GM12874 (cell line): ENCODE data around the gene GIPC1.

Experiments
- TF ChIP-seq, protein P1 (sequence below): IDR thresholded peaks from 2 replicates; pipeline ENCODE4 v1.5.1; 2011; ENCODE audit warnings: low read depth, mild to moderate bottlenecking, control low read depth, low read length, moderate library complexity; ENCODE audit not compliant: insufficient read depth

GIPC1 gene

DNA sequence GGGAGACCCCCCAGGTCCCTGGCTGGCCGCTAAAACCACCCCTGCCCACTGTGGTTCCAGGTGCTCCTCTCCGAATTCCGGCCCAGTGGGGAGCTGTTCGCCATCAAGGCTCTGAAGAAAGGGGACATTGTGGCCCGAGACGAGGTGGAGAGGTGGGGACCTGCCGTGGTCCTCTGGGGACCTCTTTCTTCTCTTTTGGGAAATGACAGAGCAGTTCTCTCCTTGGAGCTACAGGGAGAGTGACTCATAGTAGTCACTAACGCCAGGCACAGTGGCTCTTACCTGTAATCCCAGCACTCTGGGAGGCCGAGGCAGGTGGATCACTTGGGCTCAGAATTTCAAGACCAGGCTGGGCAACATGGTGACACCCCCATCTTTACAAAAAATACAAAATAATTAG lies 28.1 kb downstream of the GIPC1 start:
- TF ChIP-seq, protein P1, sequence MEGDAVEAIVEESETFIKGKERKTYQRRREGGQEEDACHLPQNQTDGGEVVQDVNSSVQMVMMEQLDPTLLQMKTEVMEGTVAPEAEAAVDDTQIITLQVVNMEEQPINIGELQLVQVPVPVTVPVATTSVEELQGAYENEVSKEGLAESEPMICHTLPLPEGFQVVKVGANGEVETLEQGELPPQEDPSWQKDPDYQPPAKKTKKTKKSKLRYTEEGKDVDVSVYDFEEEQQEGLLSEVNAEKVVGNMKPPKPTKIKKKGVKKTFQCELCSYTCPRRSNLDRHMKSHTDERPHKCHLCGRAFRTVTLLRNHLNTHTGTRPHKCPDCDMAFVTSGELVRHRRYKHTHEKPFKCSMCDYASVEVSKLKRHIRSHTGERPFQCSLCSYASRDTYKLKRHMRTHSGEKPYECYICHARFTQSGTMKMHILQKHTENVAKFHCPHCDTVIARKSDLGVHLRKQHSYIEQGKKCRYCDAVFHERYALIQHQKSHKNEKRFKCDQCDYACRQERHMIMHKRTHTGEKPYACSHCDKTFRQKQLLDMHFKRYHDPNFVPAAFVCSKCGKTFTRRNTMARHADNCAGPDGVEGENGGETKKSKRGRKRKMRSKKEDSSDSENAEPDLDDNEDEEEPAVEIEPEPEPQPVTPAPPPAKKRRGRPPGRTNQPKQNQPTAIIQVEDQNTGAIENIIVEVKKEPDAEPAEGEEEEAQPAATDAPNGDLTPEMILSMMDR: no peak

DNA sequence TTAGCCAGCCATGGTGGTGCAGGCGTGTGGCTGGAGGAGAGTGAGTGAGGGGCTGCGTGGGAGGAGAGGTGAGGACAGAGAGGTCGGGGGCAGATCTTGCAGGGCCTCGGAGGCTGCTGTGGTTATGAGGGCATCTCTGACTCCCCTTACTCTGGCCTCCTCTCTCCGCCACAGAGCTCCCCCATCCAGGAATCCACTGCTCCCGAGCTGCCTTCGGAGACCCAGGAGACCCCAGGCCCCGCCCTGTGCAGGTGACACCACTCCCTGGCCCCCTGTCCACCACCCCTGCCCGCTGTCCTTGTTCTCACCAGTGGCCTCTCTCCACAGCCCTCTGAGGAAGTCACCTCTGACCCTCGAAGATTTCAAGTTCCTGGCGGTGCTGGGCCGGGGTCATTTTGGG lies 28.5 kb downstream of the GIPC1 start:
- TF ChIP-seq, protein P1: no peak

DNA sequence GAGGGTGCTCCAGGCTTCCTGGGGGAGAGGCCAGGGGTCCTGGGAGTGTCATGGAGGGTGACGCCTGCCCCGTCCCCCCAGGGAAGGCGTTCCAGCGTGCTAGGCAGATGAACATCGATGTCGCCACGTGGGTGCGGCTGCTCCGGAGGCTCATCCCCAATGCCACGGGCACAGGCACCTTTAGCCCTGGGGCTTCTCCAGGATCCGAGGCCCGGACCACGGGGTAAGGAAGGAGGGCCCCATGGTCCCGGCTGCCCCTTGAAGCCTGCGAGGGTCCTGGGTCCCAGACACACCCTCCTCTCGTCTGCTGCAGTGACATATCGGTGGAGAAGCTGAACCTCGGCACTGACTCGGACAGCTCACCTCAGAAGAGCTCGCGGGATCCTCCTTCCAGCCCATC lies 32.2 kb downstream of the GIPC1 start:
- TF ChIP-seq, protein P1: no peak

DNA sequence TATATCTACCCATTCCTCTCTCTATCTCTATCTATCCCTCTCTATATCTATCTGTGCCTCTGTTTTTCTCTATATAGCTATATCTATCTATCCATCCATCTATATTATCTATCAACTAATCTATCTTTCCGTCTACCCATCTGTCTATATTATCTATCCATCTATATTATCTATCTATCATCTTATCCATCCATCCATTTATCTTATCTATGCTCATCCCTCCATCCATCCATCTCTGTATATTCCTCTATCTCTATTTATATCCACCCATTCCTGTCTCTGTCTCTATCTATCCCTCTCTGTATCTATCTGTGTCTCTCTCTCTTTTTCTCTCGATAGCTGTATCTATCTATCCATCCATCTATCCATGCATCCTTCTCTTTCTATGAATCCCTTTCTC lies 35.0 kb downstream of the GIPC1 start:
- TF ChIP-seq, protein P1: no peak

DNA sequence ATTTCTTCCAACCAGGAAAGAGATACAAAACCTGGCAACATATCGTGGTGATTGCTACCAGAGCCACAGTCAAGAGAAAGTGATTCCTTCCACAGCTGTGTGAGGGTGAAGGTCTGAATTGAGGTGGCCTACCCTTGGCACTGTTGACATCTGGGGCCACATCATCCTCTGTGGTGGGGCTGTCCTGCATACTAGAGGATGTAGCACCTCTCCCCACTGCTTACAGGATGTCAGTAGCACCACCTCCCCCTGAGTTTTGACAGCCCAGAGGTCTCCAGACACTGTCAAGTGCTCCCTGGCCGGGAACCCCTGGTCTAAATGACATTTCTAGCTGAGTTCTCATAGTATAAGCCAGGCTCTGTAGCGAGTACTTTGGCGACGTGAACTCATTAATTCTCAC lies 36.2 kb downstream of the GIPC1 start:
- TF ChIP-seq, protein P1: no peak

DNA sequence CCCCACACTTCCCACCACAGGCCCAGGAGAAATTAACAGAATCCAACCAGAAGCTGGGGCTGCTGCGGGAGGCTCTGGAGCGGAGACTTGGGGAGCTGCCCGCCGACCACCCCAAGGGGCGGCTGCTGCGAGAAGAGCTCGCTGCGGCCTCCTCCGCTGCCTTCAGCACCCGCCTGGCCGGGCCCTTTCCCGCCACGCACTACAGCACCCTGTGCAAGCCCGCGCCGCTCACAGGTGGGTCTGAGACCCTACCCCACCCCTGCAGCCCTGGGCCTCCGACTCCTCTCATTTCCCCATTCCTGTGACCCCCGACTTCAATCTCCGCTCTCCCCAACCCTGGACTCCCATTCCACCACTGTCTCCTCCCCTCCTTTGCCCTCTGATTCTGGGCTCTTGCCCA lies 45.1 kb downstream of the GIPC1 start:
- TF ChIP-seq, protein P1: no peak

DNA sequence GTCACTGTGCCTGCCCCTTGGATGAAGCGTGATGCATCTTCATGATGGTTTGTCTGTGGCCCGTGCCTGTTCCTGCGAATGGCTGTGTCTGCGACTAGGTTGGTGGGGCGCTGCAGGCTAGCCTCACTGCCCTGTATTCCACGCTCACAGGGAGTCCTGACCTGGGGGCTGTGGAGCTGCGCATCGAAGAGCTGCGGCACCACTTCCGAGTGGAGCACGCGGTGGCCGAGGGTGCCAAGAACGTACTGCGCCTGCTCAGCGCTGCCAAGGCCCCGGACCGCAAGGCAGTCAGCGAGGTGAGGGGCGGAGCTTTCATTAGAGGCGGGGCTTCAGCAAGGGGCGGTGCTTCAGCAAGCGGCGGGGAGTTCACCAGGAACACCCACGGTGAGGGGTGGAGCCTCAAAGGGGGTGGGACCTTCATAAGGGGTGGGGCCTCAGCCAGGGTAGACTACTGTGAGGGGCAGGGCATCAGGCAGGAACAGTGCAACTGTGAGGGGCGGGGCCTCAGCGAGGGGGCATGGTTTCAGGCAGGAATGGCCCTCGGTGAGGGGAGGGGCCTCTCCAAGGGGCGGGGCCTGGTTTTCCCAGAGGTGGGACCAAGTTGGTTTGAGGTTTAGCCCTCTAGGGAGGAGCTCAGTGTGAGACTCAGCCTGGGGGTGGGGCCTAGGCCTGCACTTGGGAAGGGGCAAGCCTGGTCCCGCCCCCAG lies 45.6 kb downstream of the GIPC1 start:
- TF ChIP-seq, protein P1: no peak
